ENCODE results near the gene USP10.

The USP10 gene

DNA sequence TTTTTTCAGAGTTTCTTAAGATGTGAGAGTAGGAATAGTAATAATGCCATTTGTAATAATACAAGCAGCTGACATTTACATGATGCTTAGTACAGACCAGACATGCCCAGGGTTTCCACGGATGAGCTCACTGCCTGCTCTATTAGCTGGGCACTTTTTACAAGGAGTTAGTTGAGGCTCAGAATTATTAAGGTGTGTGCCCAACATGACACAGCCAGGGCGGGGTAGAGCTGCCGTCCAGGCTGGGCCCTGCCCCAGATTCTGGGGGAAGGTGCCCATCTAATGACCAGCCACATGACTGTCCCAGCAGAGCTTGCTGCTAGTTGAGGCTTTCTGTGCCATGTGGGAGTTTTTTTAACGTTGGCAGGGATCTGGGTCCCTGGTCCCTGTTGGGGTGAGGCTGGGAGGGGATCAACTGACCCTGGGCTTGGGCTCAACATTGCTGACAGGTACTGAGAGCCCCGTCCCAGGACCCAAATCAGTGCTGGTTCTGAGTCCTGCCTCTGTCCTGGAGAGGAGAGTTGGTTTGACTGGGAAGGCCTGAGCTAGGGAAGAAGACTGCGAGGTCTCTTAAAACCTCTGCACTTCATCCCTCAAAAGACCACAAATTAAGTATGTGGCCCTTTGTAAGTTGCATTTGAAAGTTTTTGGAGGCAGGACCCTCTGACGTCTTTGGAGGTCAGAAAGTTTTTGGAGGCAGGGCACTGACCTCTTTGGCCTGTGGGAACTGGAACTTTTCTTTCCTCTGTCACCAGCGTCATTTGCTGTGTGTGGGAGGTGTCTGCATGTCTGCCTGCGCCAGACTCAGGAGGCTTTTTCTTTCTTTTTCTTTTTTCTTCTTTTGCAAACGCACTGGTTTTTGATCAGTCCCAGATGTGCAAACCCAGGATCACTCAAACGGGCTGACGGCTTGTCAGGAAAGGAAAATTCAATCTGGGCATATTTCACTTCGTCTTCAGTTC, 122.2 kb downstream of the USP10 start:
- TF ChIP-seq, protein P1, sequence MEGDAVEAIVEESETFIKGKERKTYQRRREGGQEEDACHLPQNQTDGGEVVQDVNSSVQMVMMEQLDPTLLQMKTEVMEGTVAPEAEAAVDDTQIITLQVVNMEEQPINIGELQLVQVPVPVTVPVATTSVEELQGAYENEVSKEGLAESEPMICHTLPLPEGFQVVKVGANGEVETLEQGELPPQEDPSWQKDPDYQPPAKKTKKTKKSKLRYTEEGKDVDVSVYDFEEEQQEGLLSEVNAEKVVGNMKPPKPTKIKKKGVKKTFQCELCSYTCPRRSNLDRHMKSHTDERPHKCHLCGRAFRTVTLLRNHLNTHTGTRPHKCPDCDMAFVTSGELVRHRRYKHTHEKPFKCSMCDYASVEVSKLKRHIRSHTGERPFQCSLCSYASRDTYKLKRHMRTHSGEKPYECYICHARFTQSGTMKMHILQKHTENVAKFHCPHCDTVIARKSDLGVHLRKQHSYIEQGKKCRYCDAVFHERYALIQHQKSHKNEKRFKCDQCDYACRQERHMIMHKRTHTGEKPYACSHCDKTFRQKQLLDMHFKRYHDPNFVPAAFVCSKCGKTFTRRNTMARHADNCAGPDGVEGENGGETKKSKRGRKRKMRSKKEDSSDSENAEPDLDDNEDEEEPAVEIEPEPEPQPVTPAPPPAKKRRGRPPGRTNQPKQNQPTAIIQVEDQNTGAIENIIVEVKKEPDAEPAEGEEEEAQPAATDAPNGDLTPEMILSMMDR (IDR thresholded peaks at IDR 0.05; ENCODE audit: extremely low read depth, missing control alignments) = no peak
- no peak for DNase-seq (ENCODE audit: low spot score)

DNA sequence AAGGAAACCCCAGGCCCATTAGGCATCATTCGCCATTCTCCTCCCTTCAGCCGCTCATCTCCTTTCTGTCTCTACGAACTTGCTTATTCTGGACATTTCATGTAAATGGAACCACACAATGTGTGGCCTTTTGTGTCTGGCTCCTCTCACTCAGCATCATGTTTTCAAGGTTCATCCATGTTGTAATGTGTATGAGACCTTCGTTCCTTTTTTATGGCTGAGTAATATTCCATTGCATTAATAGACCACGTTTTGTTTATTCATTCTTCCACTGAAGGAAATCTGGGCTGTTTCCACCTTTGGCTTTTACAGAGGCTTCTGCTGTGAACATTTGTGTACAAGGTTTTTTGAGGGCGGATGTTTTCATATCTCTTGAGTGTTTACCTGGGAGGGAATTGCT, 123.2 kb downstream of the USP10 start:
- TF ChIP-seq, protein P1 (IDR thresholded peaks at IDR 0.05; ENCODE audit: extremely low read depth, missing control alignments) = no peak
- no peak for DNase-seq (ENCODE audit: low spot score)

DNA sequence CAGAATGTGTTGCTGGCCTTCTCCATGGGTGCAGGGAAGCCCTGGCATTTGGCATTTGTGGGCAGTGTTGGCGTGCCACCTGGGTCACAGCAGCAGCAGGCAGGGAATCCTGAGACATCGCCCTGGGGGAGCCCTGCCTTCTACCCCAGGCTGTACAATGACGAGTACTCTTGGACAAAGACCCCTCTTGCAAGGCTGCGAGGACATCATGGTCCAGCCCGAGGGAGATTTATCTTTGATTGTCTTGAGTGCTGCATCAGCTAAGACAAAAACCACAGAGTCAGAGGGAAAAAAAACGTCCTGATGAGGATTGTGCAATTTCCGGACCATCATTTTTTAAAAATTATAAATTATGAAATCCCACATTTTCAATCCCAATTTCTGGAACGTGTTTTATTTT, 123.7 kb downstream of the USP10 start:
- TF ChIP-seq, protein P1 (IDR thresholded peaks at IDR 0.05; ENCODE audit: extremely low read depth, missing control alignments) = no peak
- no peak for DNase-seq (ENCODE audit: low spot score)

DNA sequence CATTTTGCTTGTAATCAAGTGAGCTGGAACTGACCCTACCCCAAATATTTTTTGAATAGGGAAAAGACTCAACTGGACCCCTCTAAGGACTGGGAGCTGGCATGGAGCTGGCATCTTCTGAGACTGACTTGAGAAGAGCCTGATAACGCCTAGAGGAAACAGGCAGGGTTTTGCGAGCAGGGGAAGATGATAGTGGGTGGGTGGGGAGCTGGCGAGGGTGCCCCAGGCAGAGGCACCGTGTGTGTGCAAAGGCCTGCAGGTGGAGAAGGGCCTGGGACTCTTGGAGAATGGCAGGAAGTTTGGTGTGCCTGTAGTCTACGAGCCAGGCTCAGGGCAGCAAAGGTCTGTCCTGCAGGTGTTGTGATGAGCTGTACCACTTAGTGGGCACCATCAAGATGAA, 124.1 kb downstream of the USP10 start:
- DNase-seq (ENCODE audit: low spot score) = no peak
- TF ChIP-seq, protein P1 (IDR thresholded peaks at IDR 0.05; ENCODE audit: extremely low read depth, missing control alignments) = no peak

DNA sequence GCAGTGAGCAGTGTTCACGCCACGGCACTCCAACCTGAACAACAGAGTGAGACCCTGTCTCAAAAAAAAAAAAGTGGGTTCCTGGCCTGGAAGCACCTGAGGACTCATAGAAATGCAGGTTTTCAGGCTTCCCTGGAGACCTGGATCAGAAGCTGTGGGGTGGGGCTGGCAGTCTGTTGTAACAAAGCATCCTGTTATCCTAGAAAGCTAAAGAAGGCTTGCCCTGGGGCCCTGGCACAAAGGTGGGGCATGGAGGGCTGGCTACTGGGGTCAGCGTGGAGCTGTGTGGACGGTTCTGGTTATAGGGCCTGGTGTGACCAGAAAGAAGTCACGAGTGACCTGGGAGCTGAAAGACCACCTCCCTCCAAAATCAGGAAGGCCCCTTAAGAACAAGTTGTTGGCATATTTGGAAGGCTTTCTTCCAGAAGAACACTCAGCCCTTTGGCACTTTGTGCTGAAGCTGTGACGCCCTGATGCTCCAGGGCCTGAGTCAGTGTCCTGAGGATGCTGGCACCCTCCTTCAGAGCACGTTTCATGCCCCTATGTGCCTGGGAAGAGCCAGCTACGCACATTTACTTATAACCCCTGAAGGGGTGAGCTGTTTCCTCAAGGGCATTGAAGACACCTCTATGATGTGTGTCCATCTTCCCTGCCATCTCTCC, 126.2 kb downstream of the USP10 start:
- TF ChIP-seq, protein P1 (IDR thresholded peaks at IDR 0.05; ENCODE audit: extremely low read depth, missing control alignments) = no peak
- no peak for DNase-seq (ENCODE audit: low spot score)

DNA sequence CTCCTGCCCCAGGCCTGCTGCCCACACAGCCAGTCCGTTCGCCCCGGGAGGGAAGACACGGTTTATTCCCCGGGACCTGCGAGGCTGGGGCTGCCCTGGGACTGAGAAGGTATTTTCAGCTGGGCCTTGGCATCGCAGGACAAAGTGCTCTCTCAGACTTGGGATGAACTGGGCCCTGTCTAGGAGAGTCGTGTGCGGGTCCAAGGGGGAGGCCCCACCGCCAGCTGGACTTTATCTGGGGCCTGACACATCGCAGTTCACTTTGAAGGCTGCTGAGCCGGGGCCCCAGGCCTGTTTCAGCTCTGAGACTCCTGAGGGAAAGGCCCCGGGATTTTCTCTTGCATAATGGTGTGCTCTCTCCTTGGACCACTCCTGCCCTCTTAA, 126.8 kb downstream of the USP10 start:
- no peak for DNase-seq (ENCODE audit: low spot score)
- TF ChIP-seq, protein P1 (IDR thresholded peaks at IDR 0.05; ENCODE audit: extremely low read depth, missing control alignments) = no peak

DNA sequence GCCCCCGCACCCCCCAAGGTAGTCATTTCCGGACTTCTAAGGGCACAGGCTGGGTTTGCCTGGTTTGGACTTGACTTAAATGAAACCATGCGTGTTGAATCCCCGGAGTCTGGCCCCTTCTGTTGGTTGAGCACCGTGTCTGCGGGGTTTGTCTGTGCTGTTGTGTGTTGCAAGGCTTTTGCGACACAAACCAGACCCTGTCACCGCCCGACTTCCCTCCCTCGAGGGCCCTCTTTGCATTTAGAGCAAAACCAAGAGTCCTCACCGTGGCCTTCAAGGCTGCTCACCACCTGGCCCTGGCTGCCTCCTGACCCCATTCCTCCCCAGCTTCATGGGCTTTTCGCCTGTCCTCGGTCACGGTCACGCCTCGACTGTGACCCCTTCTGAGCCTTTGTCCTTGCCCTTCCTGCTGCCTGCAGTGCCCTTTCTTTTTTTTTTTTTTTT, 127.4 kb downstream of the USP10 start:
- TF ChIP-seq, protein P1 (IDR thresholded peaks at IDR 0.05; ENCODE audit: extremely low read depth, missing control alignments) = no peak
- no peak for DNase-seq (ENCODE audit: low spot score)

Data from GM20000 (cell line).